Activated CD8-positive, alpha-beta memory T cell treated with anti-CD3 and anti-CD28 coated beads, Interleukin-2, amount 50 U/mL, for 48 hours (primary cell): Measurements from ENCODE around the gene CRTC2.
"Not testable (repeated sequence)": the region's sequence is repeated elsewhere in the genome, so short reads cannot be mapped to it uniquely, and the experiment has no call there.

Experiments
- DNase-seq: peaks from one replicate; pipeline ENCODE4 v3.0.0-alpha.2; 2020

Gene CRTC2, protein sequence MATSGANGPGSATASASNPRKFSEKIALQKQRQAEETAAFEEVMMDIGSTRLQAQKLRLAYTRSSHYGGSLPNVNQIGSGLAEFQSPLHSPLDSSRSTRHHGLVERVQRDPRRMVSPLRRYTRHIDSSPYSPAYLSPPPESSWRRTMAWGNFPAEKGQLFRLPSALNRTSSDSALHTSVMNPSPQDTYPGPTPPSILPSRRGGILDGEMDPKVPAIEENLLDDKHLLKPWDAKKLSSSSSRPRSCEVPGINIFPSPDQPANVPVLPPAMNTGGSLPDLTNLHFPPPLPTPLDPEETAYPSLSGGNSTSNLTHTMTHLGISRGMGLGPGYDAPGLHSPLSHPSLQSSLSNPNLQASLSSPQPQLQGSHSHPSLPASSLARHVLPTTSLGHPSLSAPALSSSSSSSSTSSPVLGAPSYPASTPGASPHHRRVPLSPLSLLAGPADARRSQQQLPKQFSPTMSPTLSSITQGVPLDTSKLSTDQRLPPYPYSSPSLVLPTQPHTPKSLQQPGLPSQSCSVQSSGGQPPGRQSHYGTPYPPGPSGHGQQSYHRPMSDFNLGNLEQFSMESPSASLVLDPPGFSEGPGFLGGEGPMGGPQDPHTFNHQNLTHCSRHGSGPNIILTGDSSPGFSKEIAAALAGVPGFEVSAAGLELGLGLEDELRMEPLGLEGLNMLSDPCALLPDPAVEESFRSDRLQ

DNA sequence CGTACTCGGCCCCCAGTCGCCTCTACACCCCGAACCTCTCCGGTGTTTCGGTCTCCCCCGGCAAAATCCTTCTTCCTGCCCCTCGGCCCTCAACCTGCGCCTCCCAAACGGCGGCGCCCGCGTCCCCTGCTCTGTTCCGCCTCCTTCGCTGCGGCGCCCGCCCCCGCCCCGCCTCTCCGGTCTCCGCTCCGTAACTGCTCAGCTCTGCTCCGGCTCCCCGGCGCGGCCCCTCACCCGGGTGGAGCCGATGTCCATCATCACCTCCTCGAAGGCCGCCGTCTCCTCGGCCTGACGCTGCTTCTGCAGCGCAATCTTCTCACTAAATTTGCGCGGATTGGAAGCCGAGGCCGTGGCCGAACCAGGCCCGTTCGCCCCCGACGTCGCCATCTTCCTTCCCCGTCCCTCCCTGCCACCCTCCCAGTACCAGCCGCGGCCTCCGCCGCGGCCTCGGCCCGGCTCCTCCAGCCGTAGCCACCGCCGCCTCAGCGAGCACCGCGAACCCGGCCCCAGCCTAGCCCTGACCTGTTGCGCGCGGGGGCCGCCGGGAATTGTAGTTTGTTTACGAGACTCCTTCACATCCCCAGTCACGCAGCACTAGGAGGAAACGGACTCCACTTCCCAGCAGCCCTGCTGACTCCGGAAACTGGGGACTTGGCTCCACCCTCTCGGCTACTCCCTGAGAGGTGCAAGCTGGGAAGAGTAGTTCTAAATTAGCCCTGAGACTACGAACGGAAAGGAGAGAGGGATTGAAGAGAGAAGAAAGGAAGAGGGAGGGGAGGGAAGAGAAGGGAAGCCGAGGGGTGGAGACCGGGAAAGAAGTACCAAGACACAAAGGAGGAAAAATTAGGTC lies at the start of gene CRTC2:
Gene CRTC2 (minus strand): TSS at position 502 of the 850 bp plus-strand sequence. CDS start 115 bp downstream, at position 387.
- peak; percentile 96 for DNase-seq

GRCh38 chr1:154006136-154006535 lies 47.7 kb upstream of the CRTC2 start:
- no peak for DNase-seq

- no peak for DNase-seq
These were observed 42.0 kb upstream of the CRTC2 start for GRCh38 chr1:154000420-154000819.

- DNase-seq, result not testable (repeated sequence)
These were observed 38.5 kb upstream of the CRTC2 start for GRCh38 chr1:153996882-153997281.

DNA sequence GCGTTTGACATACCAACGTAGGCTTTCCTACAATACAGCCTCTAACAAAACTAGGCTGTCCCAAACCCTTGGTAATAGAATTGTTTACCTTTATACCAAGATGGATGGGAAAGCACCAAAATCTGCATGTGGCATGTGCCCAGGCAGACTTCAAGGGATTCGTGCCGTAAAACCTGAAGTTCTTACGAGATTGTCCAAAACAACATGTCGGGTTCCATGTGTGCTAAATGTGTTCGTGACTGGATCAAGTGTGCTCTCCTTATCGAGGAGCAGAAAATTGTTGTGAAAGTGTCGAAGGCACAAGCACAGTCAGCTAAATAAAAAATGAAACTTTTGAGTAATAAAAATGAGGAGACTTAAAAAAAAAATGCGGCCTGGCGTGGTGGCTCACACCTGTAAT lies 37.2 kb upstream of the CRTC2 start:
- DNase-seq, result no peak

GRCh38 chr1:153995202-153995601 lies 36.8 kb upstream of the CRTC2 start:
- DNase-seq, result no peak

GRCh38 chr1:153991806-153992205 lies 33.4 kb upstream of the CRTC2 start:
- DNase-seq, result no peak

DNA sequence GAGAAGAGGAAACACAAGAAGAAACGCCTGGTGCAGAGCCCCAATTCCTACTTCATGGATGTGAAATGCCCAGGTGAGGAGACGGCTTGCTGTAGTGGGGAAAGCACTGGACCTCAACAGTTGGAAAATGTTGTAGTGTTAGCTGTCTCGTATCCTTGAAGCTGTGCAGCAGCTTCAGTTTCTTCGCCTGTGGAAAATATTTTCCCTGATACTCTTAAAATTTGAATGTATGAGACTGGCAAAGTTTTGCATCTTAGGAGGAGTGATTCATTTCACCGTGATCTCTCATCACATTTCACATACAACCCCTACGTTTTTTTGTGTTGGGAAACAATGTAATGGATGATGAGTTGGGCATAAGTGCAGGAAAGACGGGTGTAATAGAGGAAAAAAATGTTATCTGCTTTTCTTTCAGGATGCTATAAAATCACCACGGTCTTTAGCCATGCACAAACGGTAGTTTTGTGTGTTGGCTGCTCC lies 32.8 kb upstream of the CRTC2 start:
- no peak for DNase-seq

- peak; percentile 90 for DNase-seq
These were observed 32.2 kb upstream of the CRTC2 start, which contains the start of gene RPS27 for GRCh38 chr1:153990468-153991150. Gene RPS27 (plus strand): TSS chr1:153990762. CDS start chr1:153990797, 35 bp downstream.

DNA sequence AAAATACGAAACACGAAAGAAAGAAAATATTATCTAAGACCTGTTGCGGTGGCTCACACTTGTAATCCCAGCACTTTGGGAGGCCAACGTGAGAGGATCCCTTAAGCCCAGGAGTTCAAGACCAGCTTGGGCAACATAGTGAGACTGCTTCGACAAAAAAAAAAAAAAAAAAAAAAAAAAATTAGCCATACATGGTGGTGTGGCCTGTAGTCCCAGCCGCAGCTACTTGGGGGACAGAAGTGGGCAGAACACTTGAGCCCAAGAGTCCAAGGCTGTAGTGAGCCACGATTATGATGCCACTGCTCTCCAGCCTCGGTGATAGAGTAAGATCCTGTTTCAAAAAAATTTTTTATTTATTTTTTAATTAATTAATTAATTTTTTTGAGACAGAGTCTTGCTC lies 29.2 kb upstream of the CRTC2 start:
- no peak for DNase-seq

DNA sequence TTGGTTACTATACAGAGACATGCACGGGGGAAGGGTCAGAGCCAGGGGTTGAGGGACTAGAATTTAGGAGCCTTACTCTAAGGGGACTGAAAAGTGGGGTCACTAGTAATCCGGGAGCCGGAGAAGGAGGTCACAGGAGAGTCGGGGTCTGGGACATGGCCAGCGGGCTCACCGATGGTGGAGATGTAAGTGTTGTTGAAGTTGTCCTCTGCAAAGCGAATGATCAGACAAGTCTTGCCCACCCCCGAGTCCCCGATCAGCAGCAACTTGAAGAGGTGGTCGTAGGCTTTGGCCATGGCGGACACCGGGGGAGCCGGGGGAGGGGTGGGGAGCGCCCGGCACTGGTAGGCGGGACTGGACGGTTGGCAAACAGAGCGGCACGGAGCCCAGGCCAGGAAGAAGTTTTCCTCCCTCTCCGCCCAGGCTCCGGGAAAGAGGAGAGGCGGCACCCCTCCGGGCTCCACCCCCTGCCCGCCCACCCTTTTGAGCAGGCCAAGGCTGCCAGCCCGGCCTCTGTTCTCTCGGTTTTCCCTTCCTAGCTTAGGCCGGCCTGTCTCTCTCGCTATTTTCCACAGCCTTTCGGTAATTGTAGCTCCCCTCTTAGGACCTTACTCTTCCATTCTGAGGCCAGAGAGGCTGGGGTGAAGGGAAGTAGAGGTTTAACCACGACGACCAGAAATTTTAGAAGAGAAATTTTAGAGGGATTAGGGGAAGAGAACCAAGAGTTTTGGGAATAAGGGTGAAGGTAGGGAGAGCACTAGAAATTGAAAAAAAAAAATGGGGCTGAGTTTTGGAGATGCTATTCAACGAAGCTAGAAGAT lies 27.7 kb upstream of the CRTC2 start, which contains the start of gene RAB13:
Gene RAB13 (minus strand): TSS at position 399 of the 821 bp plus-strand sequence. CDS start 103 bp downstream, at position 296.
- no peak for DNase-seq

- DNase-seq, result no peak
These were observed 27.0 kb upstream of the CRTC2 start for GRCh38 chr1:153985341-153985912.

DNA sequence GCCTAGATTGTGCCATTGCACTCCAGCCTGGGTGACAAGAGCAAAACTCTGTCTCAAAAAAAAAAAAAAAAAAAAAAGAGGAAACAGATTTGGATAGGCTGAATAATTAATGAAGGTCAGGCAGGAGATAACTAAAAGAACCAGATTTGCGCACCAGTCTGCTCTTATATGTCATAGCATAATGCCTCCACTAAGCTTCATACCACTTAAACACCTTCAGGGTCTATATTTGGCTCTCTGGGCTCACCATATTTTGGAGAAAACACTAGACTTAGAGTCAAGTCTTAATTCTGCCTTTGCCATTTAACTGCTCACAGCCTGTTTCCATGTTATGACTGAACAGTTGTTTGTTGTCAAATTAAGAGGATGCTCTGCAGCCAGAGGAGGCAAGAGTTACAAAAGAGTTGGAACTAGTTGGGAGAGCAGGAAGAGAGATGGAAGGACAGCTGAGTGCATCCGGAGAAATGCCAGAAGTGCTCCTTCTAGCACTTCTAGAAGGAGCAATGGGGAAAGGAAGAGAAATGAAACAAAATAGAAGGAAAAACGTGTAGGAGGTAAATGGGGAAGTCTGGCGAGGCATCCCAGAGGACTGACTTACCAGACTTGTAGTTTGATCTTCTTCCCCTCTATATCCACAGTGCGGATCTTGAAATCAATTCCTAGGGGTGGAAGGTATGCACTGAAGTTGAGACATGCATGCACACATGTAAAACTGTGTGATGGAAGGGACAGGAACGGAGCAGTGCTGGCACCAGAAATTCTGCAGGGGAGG lies 25.9 kb upstream of the CRTC2 start:
- DNase-seq, result no peak

DNA sequence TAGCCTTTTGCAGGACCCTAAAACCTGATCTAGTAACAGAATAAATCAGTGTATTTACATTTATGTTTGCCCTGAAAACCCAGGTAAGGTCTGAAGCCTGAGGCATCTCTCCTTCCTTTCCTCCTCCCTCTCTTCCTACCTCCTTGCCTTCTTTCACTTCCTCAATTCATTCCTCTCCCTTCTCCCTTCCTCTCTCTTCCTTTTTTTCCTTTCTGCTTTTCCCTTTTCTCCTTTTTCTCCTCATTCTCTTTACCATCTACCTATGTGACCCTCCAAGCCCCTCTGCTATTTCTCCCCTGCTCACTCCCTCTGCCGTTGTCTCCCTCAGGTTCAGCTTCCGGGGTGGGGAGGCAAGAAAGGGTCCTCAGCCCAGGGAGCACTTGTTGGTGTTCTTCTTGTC lies 23.3 kb upstream of the CRTC2 start:
- not testable (repeated sequence) for DNase-seq

- DNase-seq, result not testable (repeated sequence)
These were observed 20.7 kb upstream of the CRTC2 start for GRCh38 chr1:153979091-153979490.

DNA sequence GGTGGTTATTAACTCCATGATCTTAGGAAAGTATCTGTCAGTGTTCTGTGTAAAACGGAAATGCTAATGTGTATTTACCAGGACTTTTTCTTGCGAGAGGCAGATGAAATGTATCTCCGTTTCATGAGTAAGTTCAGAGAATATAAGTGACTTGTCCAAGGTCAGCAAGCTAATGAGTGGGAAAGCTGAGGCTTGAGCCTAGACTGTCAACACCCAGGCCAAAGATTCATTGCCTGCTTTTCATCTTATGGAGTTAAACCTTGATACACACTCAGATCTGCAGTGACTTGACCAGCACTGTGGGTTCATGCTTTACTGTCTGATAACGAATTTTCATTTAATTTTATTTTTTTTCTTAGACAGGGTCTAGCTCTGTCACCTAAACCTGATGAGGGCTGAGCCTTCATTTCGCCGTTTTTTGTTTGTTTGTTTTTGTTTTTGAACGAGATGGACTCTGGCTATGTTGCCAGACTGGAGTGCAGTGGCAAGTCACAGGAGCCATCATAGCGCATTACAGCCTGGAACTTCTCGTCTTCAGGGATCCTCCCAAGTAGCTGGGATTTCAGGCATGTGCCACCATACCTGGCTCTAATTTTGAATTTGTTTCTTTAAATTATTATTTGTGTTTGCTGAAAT lies 20.0 kb upstream of the CRTC2 start:
- DNase-seq, result no peak

- peak; percentile 90 for DNase-seq
These were observed 19.1 kb upstream of the CRTC2 start, which contains the start of gene JTB for GRCh38 chr1:153977250-153978240. Gene JTB (minus strand): TSS chr1:153977674. CDS start chr1:153977252, 422 bp downstream.

GRCh38 chr1:153976819-153977249 lies 18.4 kb upstream of the CRTC2 start:
- DNase-seq, result no peak
